ENCODE data around the gene TBKBP1. TPM values are rescaled to one million over a fixed set of nuclear protein-coding genes. Genes with fewer than 3 reads are reported as not detected.

The TBKBP1 gene
- total and polyA plus RNA-seq, 9 of the 15 experiments (the other 6 are each of a cell fraction or from before 2014, with no cell fraction given) = 0.03 to 15.6 (median 6.8) TPM

DNA sequence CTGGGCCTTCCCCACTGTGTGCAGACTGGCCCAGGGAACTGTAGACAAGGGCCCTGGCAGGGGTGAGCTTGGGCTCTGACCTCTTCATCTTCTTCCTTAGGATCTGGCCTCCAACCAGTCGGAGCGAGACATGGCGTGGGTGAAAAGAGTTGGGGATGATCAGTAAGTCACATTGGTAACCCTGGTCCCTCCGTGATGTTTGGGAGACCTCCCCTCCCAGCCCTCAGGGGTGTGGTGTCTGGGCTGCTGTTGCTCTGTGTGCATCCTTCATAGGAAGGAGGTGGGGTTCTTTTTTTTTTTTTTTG is 5.5 kb downstream of the TBKBP1 start (continued):
- TF ChIP-seq ZNF778 (CRISPR knock-in tag; IDR thresholded peaks at IDR 0.05) (no peak), TAF9B (IDR thresholded peaks at IDR 0.05; ENCODE audit: partially characterized antibody) (no peak), ZNF561 (CRISPR knock-in tag; conservative IDR thresholded peaks at IDR 0.05) (no peak), ID3 (CRISPR knock-in tag; IDR thresholded peaks at IDR 0.05) (no peak), ID3 (tag; IDR thresholded peaks at IDR 0.05) (no peak)

GRCh38 chr17:47700471-47701449 is 6.8 kb downstream of the TBKBP1 start:
- ATAC-seq (no peak), DNase-seq (ENCODE audit: extremely low read depth in 1 of 4, low spot score in 3 of 4) (no peak), FAIRE-seq (no peak)
- CTCF ChIA-PET (ENCODE audit: low intra/inter-chr PET ratio) = no interaction called here
- BruUV-seq (replicated peaks) = no TSS peak
- intact Hi-C loops (cut with micrococcal nuclease) = no loop called here
- in situ Hi-C loops (cut with MboI) = no loop called here
- H2AFZ ChIP-seq (ENCODE audit: low read depth, low read length) = no peak overlapping the region
- H3K27ac ChIP-seq (ENCODE audit: extremely low read depth, low read depth, low read length) = no peak overlapping the region
- 62% methylated on average over 12 of the region's 13 CpGs for WGBS (ENCODE audit: insufficient coverage, low coverage, missing lambda C conversion rate)
- no peaks in the 10 kb centered on the region for H3K27me3 ChIP-seq (ENCODE audit: control insufficient read depth in 2 of 2, insufficient read depth in 2 of 2, low read length in 2 of 2)
- no peaks in the 10 kb centered on the region for H3K9me3 ChIP-seq (replicated peaks; ENCODE audit: control insufficient read depth, insufficient read depth, low read depth, low read length)
- no peaks in the 10 kb centered on the region for H3K79me2 ChIP-seq (ENCODE audit: control insufficient read depth, insufficient read depth, low read length)
- no peaks in the 10 kb centered on the region for H3K9me1 ChIP-seq (ENCODE audit: control insufficient read depth, insufficient read depth, low read length)
- no peak overlapping the region for H3K4me3 ChIP-seq
- H3K36me3 ChIP-seq (ENCODE audit: control insufficient read depth, insufficient read depth, low read length) = peaks cover 9% of the 10 kb centered on the region; the same call in 1 of the 3 replicates
- H3K4me1 ChIP-seq (replicated peaks in 1 of 2; ENCODE audit: control insufficient read depth in 2 of 2, insufficient read depth in 2 of 2, low read length in 2 of 2) = peaks cover 13 to 46% of the 10 kb centered on the region in 2 experiments
- POLR2A ChIA-PET = interaction anchor here (0.7 to 1.4 kb wide), 4 partner anchors 9 to 51 kb away, joined by 3 to 4 read pairs (median 4); partner anchors contain the start of gene KPNB1
- peak overlapping the region in 1 of 2 experiments; percentile 20; a peak in 1 of 4 replicates for H3K9ac ChIP-seq (ENCODE audit: insufficient read depth in 1 of 2, low read depth in 2 of 2, low read length in 2 of 2)
- H4K20me1 ChIP-seq (replicated peaks; ENCODE audit: control insufficient read depth, insufficient read depth, low read length) = no peaks in the 10 kb centered on the region
- H3K4me2 ChIP-seq (ENCODE audit: insufficient read depth, low read length) = no peak overlapping the region
- TF ChIP-seq NCOR1 (IDR thresholded peaks at IDR 0.05) (no peak), STAT5A (IDR thresholded peaks at IDR 0.05; ENCODE audit: borderline replicate concordance, low read length) (no peak), DMBX1 (CRISPR knock-in tag; IDR thresholded peaks at IDR 0.05; ENCODE audit: borderline replicate concordance) (no peak), BRD4 (IDR thresholded peaks at IDR 0.05) (no peak), SRSF3 (IDR thresholded peaks at IDR 0.05; ENCODE audit: insufficient read depth, low read length) (no peak), TBP (optimal IDR thresholded peaks at IDR 0.05; ENCODE audit: low read depth, low read length) (no peak), ETS2 (tag; IDR thresholded peaks at IDR 0.05; ENCODE audit: borderline replicate concordance, poor library complexity, severe bottlenecking) (no peak), ZNF140 (CRISPR knock-in tag; IDR thresholded peaks at IDR 0.05) (no peak), ZBTB12 (CRISPR knock-in tag; IDR thresholded peaks at IDR 0.05) (no peak), TAL1 (IDR thresholded peaks at IDR 0.05) (no peak), ZNF354B (CRISPR knock-in tag; IDR thresholded peaks at IDR 0.05) (no peak), ZNF695 (CRISPR knock-in tag; IDR thresholded peaks at IDR 0.05) (no peak)
- TF ChIP-seq, protein P1, sequence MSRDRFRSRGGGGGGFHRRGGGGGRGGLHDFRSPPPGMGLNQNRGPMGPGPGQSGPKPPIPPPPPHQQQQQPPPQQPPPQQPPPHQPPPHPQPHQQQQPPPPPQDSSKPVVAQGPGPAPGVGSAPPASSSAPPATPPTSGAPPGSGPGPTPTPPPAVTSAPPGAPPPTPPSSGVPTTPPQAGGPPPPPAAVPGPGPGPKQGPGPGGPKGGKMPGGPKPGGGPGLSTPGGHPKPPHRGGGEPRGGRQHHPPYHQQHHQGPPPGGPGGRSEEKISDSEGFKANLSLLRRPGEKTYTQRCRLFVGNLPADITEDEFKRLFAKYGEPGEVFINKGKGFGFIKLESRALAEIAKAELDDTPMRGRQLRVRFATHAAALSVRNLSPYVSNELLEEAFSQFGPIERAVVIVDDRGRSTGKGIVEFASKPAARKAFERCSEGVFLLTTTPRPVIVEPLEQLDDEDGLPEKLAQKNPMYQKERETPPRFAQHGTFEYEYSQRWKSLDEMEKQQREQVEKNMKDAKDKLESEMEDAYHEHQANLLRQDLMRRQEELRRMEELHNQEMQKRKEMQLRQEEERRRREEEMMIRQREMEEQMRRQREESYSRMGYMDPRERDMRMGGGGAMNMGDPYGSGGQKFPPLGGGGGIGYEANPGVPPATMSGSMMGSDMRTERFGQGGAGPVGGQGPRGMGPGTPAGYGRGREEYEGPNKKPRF (IDR thresholded peaks at IDR 0.05; ENCODE audit: low read depth, low read length) = no peak
